Upper lobe of left lung (tissue), 6 donors: ENCODE data around the gene KCNAB2. TPM values are rescaled to one million over a fixed set of nuclear protein-coding genes. Genes with fewer than 3 reads are reported as not detected.

Experiments used
- ATAC-seq, 2 donors: fragments of 200-7000 bp; cut with Tn5 transposase; one replicate each; pipeline ENCODE4 v1.9.1; 2022; ENCODE audit warnings: mild to moderate bottlenecking in 2 of 2, moderate library complexity in 2 of 2; ENCODE audit not compliant: low FRiP score in 2 of 2
- DNase-seq, 2 donors: peaks; one replicate each; pipeline ENCODE4 v3.0.0-alpha.2; 2019 to 2020
- H3K27ac ChIP-seq, 4 donors: fragments of 200-600 bp; sonication (generic); one replicate each; pipeline ENCODE4 v1.5.1; 2016 to 2019
- H3K27me3 ChIP-seq, 4 donors: fragments of 200-600 bp; sonication (generic); one replicate each; pipeline ENCODE4 v1.5.1; 2017 to 2019
- H3K36me3 ChIP-seq, 4 donors: fragments of 200-600 bp; sonication (generic); one replicate each; pipeline ENCODE4 v1.5.1; 2016 to 2019
- H3K4me1 ChIP-seq, 4 donors: fragments of 200-600 bp; sonication (generic); one replicate each; pipeline ENCODE4 v1.5.1; 2018 to 2019
- H3K4me3 ChIP-seq, 4 donors: fragments of 200-600 bp; sonication (generic); one replicate each; pipeline ENCODE4 v1.5.1; 2017 to 2019; ENCODE audit warnings: mild to moderate bottlenecking in 2 of 4, moderate library complexity in 1 of 4
- H3K9me3 ChIP-seq, 4 donors: fragments of 200-600 bp; sonication (generic); one replicate each; pipeline ENCODE4 v1.5.1; 2018 to 2019
- CTCF ChIP-seq, 6 experiments: fragments of 450-650 bp in 4 of 6; fragments of 200-600 bp in 2 of 6; sonication (generic) in 2 of 6; IDR thresholded peaks; one replicate each; pipeline ENCODE4 v1.5.1; 2016 to 2019; ENCODE audit warnings: antibody characterized with exemption in 6 of 6
- EP300 ChIP-seq, 4 donors: sonication (generic); formaldehyde crosslinking; IDR thresholded peaks; one replicate each; pipeline ENCODE4 v1.5.1; 2017; ENCODE audit warnings: antibody characterized with exemption in 4 of 4, control low read depth in 2 of 4
- POLR2A ChIP-seq, 4 donors: fragments of 450-650 bp; IDR thresholded peaks; one replicate each; pipeline ENCODE4 v1.5.1; 2016 to 2017; ENCODE audit warnings: antibody characterized with exemption in 4 of 4, mild to moderate bottlenecking in 2 of 4
- POLR2AphosphoS5 ChIP-seq, 2 donors: sonication (generic); formaldehyde crosslinking; IDR thresholded peaks; one replicate each; pipeline ENCODE4 v1.5.1; 2017; ENCODE audit warnings: antibody characterized with exemption in 2 of 2
- WGBS, 2 donors: methylation state at CpG; one replicate each; pipeline ENCODE4 v1.1.5; 2017 to 2018; 5-methylcytosine and 5-hydroxymethylcytosine counted together
- total RNA-seq, 6 donors: library from RNA; depleted of rRNA in 4 of 6; stranded (reverse); fragments of >200 nt in 4 of 6; gene quantifications; one replicate each; pipeline versions ENCODE4 v1.1.0 to v1.2.1, GENCODE V29; 2016 to 2021
- donor health status: DM: no; HTN: no; CAD: no; lungs with moderate emphysema.
- donor health status: DM: no; HTN: yes; CAD: no; lungs with severe emphysema.

Gene KCNAB2
- total RNA-seq, 6 donors from 2014 or later, result 36.9 to 129 (median 97.8) TPM

DNA sequence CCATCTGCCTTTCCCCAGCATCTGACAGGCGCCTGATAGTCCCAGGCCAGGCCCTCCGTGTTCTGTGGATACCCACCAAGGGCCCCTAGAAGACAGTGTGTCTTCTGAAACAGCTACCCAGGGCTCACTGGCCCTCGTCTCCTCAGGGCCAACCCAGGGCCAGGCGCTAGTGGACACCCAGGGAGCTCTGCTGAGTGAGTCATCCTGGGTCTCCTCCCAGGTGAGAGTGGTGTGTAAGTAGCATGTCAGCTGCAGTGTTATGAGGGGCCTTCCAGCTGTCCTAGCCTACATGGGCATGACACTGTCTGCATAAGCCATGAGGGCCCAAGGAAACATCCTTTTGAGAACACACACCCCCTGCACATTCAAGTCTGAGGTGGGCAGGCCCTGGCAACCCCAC lies 97.7 kb downstream of the KCNAB2 start:
- no peaks in the 10 kb centered on the region for H3K36me3 ChIP-seq
- H3K4me3 ChIP-seq, result no peak overlapping the region
- no peaks in the 10 kb centered on the region for H3K9me3 ChIP-seq
- peaks cover 0 to 10% (median 2%) of the 10 kb centered on the region in 4 donors for H3K27me3 ChIP-seq
- ATAC-seq (no peak), DNase-seq (no peak)
- peaks cover under 1 to 2% (median 1%) of the 10 kb centered on the region in 4 donors for H3K4me1 ChIP-seq
- TF ChIP-seq POLR2A (IDR thresholded peaks at IDR 0.05) (no peak), POLR2AphosphoS5 (IDR thresholded peaks at IDR 0.05) (no peak), CTCF (IDR thresholded peaks at IDR 0.05) (no peak), EP300 (IDR thresholded peaks at IDR 0.05) (no peak)
- H3K27ac ChIP-seq, result no peak overlapping the region
- 74% methylated on average over 4 of the region's 4 CpGs; no CpG with 5 or more reads in 1 of the 2 donors for WGBS, 2 donors

- ATAC-seq (no peak), DNase-seq (no peak)
- Histone ChIP-seq H3K27me3 (peaks cover 0 to 18% (median 6%) of the 10 kb centered on the region in 4 donors), H3K27ac (no peak overlapping the region), H3K9me3 (no peaks in the 10 kb centered on the region), H3K36me3 (no peaks in the 10 kb centered on the region), H3K4me1 (peaks cover 7 to 10% (median 8%) of the 10 kb centered on the region in 4 donors), H3K4me3 (no peak overlapping the region)
- TF ChIP-seq POLR2AphosphoS5 (IDR thresholded peaks at IDR 0.05) (no peak), EP300 (IDR thresholded peaks at IDR 0.05) (no peak)
- WGBS, 2 donors, result 76 to 91% methylated on average over 7 of the region's 7 CpGs
Measured at GRCh38 chr1:6144175-6144574, 98.5 kb downstream of the KCNAB2 start.

GRCh38 chr1:6144647-6145395 lies 99.1 kb downstream of the KCNAB2 start:
- Histone ChIP-seq H3K36me3 (no peaks in the 10 kb centered on the region), H3K27ac (no peak overlapping the region), H3K4me1 (peaks cover 7 to 10% (median 8%) of the 10 kb centered on the region in 4 donors), H3K9me3 (no peaks in the 10 kb centered on the region), H3K4me3 (no peak overlapping the region), H3K27me3 (peaks cover 0 to 20% (median 7%) of the 10 kb centered on the region in 4 donors)
- TF ChIP-seq EP300 (IDR thresholded peaks at IDR 0.05), result no peak
- TF ChIP-seq POLR2A (IDR thresholded peaks at IDR 0.05), result no peak
- no peak for TF ChIP-seq POLR2AphosphoS5 (IDR thresholded peaks at IDR 0.05)
- TF ChIP-seq CTCF (IDR thresholded peaks at IDR 0.05), result no peak
- DNase-seq, result no peak
- WGBS, 2 donors, result 45% methylated on average over 14 to 16 of the region's 16 CpGs
- ATAC-seq, result no peak

- Histone ChIP-seq H3K4me3 (no peak overlapping the region), H3K27me3 (peaks cover 0 to 20% (median 7%) of the 10 kb centered on the region in 4 donors), H3K36me3 (no peaks in the 10 kb centered on the region), H3K4me1 (peaks cover 7 to 10% (median 8%) of the 10 kb centered on the region in 4 donors), H3K9me3 (no peaks in the 10 kb centered on the region), H3K27ac (no peak overlapping the region)
- TF ChIP-seq CTCF (IDR thresholded peaks at IDR 0.05), result no peak
- TF ChIP-seq EP300 (IDR thresholded peaks at IDR 0.05), result no peak
- TF ChIP-seq POLR2AphosphoS5 (IDR thresholded peaks at IDR 0.05), result no peak
- no peak for TF ChIP-seq POLR2A (IDR thresholded peaks at IDR 0.05)
- DNase-seq, result no peak
- no peak for ATAC-seq
- 40 to 63% methylated on average over 1 to 2 of the region's 2 CpGs for WGBS, 2 donors
Measured at GRCh38 chr1:6145396-6145750, 99.7 kb downstream of the KCNAB2 start.

GRCh38 chr1:6145864-6146410 lies 100.2 kb downstream of the KCNAB2 start:
- Histone ChIP-seq H3K27ac (no peak overlapping the region), H3K9me3 (no peaks in the 10 kb centered on the region), H3K4me3 (no peak overlapping the region), H3K4me1 (peaks cover 7 to 10% (median 8%) of the 10 kb centered on the region in 4 donors), H3K36me3 (no peaks in the 10 kb centered on the region), H3K27me3 (peaks cover 0 to 20% (median 7%) of the 10 kb centered on the region in 4 donors)
- ATAC-seq, result no peak
- TF ChIP-seq EP300 (IDR thresholded peaks at IDR 0.05) (no peak), POLR2A (IDR thresholded peaks at IDR 0.05) (no peak), CTCF (IDR thresholded peaks at IDR 0.05) (no peak), POLR2AphosphoS5 (IDR thresholded peaks at IDR 0.05) (no peak)
- no peak for DNase-seq
- 89 to 90% methylated on average over 10 to 24 of the region's 24 CpGs for WGBS, 2 donors
